NCI-H1694 treated with DMSO at 0.1 percent for 48 hours (cell line): ENCODE data around the gene LAYN.
A peak's percentile ranks its signal among the peaks of the same experiment; 100 is the strongest.

Source experiments
- DNase-seq: peaks from one replicate; lab custom pipeline; 2025; lab: John Stamatoyannopoulos, UW

Gene LAYN

GRCh38 chr11:111598148-111598547 lies 57.6 kb downstream of the LAYN start:
- DNase-seq: no peak

DNA sequence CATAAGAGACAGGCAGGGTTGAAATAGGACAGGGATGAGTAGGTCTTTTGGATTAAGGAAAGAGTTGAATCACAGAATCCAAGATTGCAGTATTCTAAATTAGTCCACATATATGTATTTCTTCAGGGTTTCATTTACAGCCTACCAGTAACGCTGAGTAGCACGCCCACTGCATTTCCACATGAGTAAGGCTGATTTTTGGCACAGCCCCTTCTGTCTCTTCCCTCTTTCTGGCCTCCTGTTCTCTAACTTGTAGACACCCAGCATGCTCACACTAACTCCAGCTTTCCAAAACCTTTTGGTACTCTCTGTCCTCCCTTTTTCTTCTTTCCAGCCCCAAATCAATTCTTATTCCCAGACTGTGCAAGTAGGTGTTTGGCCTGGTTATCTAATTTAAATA lies 58.0 kb downstream of the LAYN start:
- no peak for DNase-seq

- DNase-seq: no peak
These were observed 61.1 kb downstream of the LAYN start for GRCh38 chr11:111601636-111601978.

- DNase-seq: peak; percentile 59
These were observed 61.7 kb downstream of the LAYN start, which contains the start of gene SIK2 for GRCh38 chr11:111601979-111602864. SIK2 (plus strand) TSS chr11:111602449; CDS start chr11:111602564, 115 bp downstream.

GRCh38 chr11:111602865-111603610 lies 62.5 kb downstream of the LAYN start:
- DNase-seq: no peak

DNA sequence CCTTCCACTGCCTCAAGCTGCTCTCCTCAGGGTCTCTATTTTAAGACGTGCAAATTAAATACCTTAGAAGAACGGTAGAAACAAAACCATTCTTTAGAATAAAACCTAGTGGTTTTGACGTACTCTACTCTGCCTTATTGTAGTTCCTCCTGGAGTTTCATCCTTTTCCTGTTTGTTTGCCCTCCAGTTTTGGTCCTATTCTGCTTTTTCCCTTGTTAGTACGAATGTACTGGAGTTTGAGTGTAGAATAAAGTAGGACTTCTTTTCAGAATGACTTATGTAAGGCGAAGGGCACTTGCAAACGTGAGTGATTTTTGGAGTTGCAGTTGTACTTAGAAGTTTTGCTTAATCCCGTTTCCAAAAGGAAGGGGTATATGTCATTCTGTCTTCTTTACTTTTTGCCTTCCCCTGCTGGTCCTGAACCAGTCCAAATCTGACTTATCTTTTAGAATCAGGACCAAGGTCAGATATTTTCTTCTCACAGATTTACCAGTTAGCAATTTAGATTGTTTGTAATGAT lies 63.2 kb downstream of the LAYN start:
- no peak for DNase-seq

DNA sequence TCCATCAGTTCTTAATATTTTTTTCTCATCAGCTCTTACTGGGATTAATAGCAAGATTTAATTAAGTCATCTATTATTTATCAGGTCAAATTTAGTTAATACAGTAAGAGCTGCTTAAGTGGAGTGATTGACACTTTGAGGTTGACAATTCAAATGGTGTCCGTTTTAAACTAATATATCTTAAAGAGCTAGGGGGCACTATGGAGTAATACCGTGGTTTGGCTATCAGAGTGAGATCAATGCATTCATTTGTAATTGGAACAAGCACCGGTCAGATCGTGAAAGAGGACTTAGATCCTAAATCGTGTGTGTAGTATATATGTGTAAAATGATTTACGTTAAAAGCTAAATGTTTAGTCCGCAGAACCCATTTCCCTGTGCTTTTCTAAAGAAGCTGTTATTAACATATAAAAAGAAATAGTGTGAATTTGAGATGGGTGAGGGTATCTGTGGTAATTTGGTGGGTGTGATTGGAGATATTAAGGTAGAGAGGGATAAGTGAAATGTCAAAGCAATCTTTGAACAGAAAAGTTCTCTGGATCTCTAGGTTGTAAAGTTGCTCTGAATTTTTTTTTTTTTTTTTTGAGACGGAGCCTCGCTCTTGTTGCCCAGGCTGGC lies 64.0 kb downstream of the LAYN start:
- peak; percentile 14 for DNase-seq

DNA sequence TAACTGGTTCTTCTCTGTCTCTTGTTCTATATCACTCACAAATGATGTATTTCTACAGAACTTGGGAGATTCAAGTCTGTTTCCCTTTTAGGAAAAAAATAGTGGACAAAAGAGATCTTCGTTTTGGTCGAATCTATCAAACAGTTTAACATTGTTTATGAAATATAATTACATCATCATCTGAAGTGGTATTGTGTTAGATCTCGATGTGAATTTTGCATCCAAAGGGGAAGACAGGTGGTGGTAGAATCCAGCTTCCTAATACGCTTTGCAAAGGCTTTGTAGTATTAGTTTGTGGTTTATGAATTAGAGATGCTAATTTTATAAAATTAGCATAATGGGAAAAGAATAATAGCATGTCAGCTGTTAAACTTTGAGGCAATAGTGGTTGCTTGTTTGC lies 65.2 kb downstream of the LAYN start:
- DNase-seq: no peak

DNA sequence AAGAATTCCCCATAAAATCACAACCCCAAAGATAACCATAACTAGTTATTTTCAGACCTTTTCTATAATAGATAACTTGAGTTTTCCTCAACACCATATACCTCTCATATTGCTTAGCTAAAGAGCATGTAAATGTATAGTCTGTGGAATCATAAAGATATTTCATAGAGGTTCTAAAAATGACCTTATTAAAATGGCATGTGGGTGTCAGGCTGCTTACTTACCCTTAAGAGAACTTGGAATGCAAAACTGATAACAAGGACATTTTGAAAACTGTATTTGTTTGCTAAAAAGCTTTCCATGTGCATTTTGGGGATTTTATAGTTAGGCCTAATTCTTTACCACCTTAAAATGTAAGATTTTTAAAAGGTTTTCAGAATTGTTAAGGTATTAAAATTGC lies 66.5 kb downstream of the LAYN start:
- DNase-seq: no peak

DNA sequence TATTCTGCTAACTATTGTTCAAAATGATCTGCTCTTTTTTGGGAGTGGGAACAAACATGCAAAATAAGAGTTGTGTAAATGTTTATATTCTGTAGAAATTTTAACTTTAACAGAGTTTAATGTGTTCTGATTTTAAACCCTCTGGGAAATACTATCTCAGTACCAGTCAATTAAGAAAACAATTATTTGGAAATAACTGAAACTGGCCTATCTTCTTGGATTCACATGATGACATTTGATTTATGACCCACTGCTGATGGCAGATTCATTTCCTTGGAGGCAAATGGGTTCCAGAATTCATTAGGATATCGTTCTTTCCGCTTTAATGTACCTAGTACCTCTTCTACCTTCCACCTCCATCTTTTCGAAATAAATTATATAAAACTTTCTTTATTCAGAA lies 67.2 kb downstream of the LAYN start:
- no peak for DNase-seq
